ENCODE data around the gene PIK3AP1. TPM values are rescaled to one million over a fixed set of nuclear protein-coding genes. Genes with fewer than 3 reads are reported as not detected.

The PIK3AP1 gene
- total RNA-seq, 4 donors from 2014 or later = 16.6 to 34.7 (median 29.7) TPM

DNA sequence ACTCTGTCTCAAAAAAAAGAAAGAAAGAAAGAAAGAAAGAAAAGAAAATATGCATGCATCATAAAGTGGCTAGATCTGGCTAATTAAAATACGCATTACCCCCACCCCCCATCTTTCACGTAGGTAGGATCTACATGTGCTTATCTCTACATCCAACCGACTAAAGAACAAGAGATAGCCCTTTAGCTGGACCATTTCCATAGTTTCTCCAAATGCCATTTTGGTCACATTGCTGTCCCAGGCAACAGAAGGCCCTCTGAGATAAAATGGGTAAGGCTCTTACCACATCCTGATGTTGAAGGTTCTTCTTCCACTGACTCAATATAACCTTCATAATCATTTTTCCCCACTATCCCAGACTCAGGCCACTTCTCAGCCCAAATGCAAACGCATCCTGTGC is 31.5 kb downstream of the PIK3AP1 start:
- no peak for ATAC-seq (ENCODE audit: low FRiP score)
- TF ChIP-seq, protein P1, sequence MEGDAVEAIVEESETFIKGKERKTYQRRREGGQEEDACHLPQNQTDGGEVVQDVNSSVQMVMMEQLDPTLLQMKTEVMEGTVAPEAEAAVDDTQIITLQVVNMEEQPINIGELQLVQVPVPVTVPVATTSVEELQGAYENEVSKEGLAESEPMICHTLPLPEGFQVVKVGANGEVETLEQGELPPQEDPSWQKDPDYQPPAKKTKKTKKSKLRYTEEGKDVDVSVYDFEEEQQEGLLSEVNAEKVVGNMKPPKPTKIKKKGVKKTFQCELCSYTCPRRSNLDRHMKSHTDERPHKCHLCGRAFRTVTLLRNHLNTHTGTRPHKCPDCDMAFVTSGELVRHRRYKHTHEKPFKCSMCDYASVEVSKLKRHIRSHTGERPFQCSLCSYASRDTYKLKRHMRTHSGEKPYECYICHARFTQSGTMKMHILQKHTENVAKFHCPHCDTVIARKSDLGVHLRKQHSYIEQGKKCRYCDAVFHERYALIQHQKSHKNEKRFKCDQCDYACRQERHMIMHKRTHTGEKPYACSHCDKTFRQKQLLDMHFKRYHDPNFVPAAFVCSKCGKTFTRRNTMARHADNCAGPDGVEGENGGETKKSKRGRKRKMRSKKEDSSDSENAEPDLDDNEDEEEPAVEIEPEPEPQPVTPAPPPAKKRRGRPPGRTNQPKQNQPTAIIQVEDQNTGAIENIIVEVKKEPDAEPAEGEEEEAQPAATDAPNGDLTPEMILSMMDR (IDR thresholded peaks at IDR 0.05) = no peak

DNA sequence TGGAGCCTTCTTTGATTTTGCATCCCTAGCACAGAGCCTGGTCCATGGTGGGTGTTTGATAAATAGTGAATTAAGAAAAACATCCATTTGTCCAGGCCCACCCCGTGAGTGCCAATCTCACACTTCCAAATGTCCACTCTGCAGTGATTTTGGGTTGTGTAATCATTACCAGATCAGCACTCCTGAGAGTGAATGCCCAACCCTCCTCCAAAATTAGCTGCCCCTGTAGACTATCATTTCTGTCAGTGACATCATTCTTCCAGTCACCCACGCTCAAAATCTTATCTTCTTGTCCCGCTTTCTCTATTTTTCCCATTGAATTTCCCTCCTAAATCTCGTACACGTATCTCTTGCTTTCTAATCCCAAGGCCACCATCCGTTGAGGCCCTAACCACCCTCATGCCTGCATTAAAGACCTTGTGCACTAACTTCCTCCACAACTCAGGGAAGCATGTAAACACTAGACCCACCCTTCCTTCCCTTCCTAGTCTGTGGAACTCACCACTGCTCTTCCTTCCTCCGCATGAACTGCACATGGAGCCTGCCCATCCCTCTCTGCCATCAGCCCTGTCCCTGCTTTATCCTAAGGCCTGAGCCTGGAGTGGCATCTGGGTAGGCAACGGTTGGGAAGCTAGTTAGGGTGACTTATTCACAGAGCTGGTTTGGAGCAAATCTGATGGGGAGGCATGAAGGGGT is 32.8 kb downstream of the PIK3AP1 start:
- ATAC-seq (ENCODE audit: low FRiP score) (no peak), DNase-seq (ENCODE audit: low spot score) (no peak)
- TF ChIP-seq, protein P1 (IDR thresholded peaks at IDR 0.05) = no peak

More for the DNA sequence above, 31.5 kb downstream of the PIK3AP1 start:
- no peak for DNase-seq (ENCODE audit: low spot score)

DNA sequence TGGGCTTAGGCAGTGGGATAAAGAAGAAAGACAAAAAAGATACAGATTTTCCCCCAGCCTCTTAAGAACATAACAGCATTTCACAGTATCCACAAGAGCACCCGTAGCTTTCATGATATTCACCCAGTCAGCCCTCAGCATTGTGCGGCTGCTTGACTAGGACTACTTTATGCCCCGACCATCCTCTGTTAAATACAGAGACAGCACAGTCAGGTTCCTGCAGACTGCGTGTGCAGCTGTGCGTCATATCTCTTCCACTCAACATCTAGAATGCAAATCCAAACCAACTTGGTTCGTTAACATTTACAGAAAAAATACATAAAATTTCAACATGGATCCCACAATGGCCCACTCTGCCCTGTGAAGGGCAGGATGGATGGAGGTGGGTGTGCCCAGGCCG is 33.8 kb downstream of the PIK3AP1 start:
- DNase-seq (ENCODE audit: low spot score) (no peak), ATAC-seq (ENCODE audit: low FRiP score) (no peak)
- TF ChIP-seq, protein P1 (IDR thresholded peaks at IDR 0.05) = no peak

DNA sequence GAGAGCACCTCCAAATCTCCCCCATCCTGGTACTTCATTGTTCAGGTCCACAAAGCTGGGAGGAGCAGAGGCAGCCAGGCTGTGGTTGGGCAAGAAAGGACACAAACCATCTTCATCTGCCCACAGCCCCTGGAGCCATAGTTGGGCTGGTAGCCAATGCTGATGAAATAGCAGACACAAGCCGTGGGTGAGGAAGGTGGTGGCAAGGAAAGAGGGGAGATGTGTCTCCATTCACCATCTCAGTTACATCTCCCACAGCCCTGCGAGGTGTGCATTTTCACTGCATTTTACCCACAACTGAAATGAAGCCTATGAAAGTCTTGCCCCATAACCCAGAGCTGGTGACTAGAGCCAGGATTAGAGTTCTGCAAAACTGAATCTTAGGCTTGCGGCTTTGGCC is 35.0 kb downstream of the PIK3AP1 start:
- no peak for ATAC-seq (ENCODE audit: low FRiP score)
- no peak for DNase-seq (ENCODE audit: low spot score)
- TF ChIP-seq, protein P1 (IDR thresholded peaks at IDR 0.05) = no peak

DNA sequence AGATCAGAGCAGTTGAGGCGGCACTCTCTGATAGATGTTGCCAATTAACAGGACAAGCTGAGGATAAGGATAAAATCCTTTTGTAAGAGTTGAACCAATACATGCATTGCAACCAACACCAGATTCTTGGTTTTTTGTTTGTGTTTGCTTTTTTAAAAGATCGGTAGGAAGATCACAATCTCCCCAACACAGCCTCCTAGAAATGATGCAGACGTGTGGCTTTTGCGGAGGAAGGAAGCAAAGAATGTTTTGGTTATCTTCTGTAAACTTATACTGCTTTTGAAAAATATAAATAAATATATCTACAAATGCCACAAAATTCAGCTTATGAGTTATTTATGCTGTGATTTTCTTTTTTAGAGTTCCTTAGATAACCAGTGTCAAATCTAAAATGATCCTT is 35.5 kb downstream of the PIK3AP1 start:
- ATAC-seq (ENCODE audit: low FRiP score) (no peak), DNase-seq (ENCODE audit: low spot score) (no peak)
- TF ChIP-seq, protein P1 (IDR thresholded peaks at IDR 0.05) = no peak

DNA sequence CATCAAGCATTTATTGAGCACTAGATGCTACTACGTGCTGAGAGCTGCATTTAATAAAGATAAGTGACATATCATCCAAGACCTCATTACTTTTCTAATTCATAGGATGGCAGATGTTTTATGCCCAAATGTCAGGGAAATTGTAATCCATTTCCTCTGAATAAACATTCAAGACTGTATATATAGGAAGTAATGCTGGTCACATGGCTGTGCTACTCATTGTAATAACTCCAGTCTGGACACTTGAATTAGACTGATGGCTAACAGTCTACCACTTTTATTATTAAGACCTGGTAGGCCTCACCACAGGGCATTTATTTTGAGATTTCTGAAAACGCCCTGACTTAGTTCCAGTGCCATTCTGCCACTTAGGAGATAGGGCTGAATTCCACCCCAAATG is 36.6 kb downstream of the PIK3AP1 start:
- DNase-seq (ENCODE audit: low spot score) = no peak
- TF ChIP-seq, protein P1 (IDR thresholded peaks at IDR 0.05) = no peak
- no peak for ATAC-seq (ENCODE audit: low FRiP score)

DNA sequence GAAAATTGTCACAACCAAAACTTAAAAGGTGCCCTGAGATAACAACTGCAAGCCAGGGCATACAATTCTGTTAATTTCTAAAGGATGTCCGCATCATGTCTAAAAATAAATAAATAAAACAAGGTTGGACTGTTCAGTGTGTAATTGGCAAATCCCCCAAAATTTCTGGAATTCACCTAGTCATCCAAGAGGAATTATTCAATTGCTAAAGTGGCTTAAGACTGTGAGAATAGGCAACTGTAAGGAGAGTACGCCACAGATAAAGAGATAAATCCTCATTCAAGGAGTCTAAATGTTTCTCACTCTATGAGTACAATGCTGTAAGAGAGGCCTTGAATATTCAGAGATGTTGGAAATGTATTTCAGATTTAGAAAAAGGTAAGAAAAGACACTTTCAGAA is 37.2 kb downstream of the PIK3AP1 start:
- TF ChIP-seq, protein P1 (IDR thresholded peaks at IDR 0.05) = no peak
- DNase-seq (ENCODE audit: low spot score) (no peak), ATAC-seq (ENCODE audit: low FRiP score) (no peak)
